Activated CD8-positive, alpha-beta memory T cell treated with anti-CD3 and anti-CD28 coated beads, Interleukin-2, amount 50 U/mL, for 24 hours (primary cell): Measurements from ENCODE around the gene PER2.
A peak's percentile ranks its signal among the peaks of the same experiment; 100 is the strongest.
"Not testable (repeated sequence)": the region's sequence is repeated elsewhere in the genome, so short reads cannot be mapped to it uniquely, and the experiment has no call there.

Experiments used
- DNase-seq: peaks from one replicate; pipeline ENCODE4 v3.0.0-alpha.2; 2020; ENCODE audit errors: extremely low read depth

The PER2 gene

GRCh38 chr2:238287737-238288649, at the start of gene PER2:
Gene PER2 (minus strand): TSS chr2:238288610. CDS start chr2:238277936, 10,674 bp downstream.
- DNase-seq: no peak

GRCh38 chr2:238337846-238338245, 49.4 kb upstream of the PER2 start:
- DNase-seq: no peak

- DNase-seq: no peak
These were observed 48.5 kb upstream of the PER2 start for GRCh38 chr2:238336793-238337444.

- DNase-seq: no peak
These were observed 47.7 kb upstream of the PER2 start for GRCh38 chr2:238336151-238336550.

- not testable (repeated sequence) for DNase-seq
These were observed 47.2 kb upstream of the PER2 start for GRCh38 chr2:238335591-238335990.

GRCh38 chr2:238334885-238335284, 46.5 kb upstream of the PER2 start:
- DNase-seq: no peak

GRCh38 chr2:238331916-238332315, 43.5 kb upstream of the PER2 start:
- DNase-seq: no peak

- DNase-seq: no peak
These were observed 42.0 kb upstream of the PER2 start for GRCh38 chr2:238330391-238330790.

GRCh38 chr2:238327751-238328150, 39.3 kb upstream of the PER2 start:
- DNase-seq: no peak

GRCh38 chr2:238326801-238327365, 38.5 kb upstream of the PER2 start:
- DNase-seq: no peak

- no peak for DNase-seq
These were observed 37.3 kb upstream of the PER2 start for GRCh38 chr2:238325694-238326093.

GRCh38 chr2:238324248-238324647, 35.8 kb upstream of the PER2 start:
- not testable (repeated sequence) for DNase-seq

GRCh38 chr2:238322001-238322411, 33.6 kb upstream of the PER2 start:
- DNase-seq: no peak

- DNase-seq: no peak
These were observed 33.1 kb upstream of the PER2 start for GRCh38 chr2:238321467-238321866.

GRCh38 chr2:238320648-238321281, 32.4 kb upstream of the PER2 start:
- no peak for DNase-seq

GRCh38 chr2:238320246-238320647, 31.8 kb upstream of the PER2 start, which contains the start of gene TRAF3IP1:
Gene TRAF3IP1 (plus strand): TSS chr2:238320518. CDS start chr2:238320663, 145 bp downstream.
- peak; percentile 50 for DNase-seq

GRCh38 chr2:238315031-238315595, 26.7 kb upstream of the PER2 start:
- DNase-seq: no peak

- no peak for DNase-seq
These were observed 26.2 kb upstream of the PER2 start for GRCh38 chr2:238314576-238314975.

GRCh38 chr2:238313991-238314350, 25.6 kb upstream of the PER2 start:
- DNase-seq: no peak

- no peak for DNase-seq
These were observed 25.0 kb upstream of the PER2 start for GRCh38 chr2:238313289-238313990.

- DNase-seq: not testable (repeated sequence)
These were observed 22.3 kb upstream of the PER2 start for GRCh38 chr2:238310721-238311120.
